Left lung (tissue), 10 donors: Measurements from ENCODE around the gene MIER2. TPM values are rescaled to one million over a fixed set of nuclear protein-coding genes. Genes with fewer than 3 reads are reported as not detected.

ENCODE experiments used
- ATAC-seq: fragments of 200-7000 bp; cut with Tn5 transposase; one replicate; pipeline ENCODE4 v1.9.1; 2020; ENCODE audit warnings: moderate library complexity
- DNase-seq, 4 donors: peaks; one replicate each; pipeline ENCODE4 v3.0.0-alpha.2; 2013 to 2020
- H3K27ac ChIP-seq, 2 donors: fragments of 200-600 bp; sonication (generic) in 1 of 2; one replicate each; pipeline versions ENCODE4 v1.5.0 to v1.8.0; 2020 to 2021
- H3K27me3 ChIP-seq, 2 donors: fragments of 200-600 bp; sonication (generic) in 1 of 2; one replicate each; pipeline versions ENCODE4 v1.5.0 to v1.8.0; 2020 to 2021
- H3K36me3 ChIP-seq, 2 donors: fragments of 200-600 bp; sonication (generic) in 1 of 2; one replicate each; pipeline versions ENCODE4 v1.5.0 to v1.8.0; 2020 to 2021
- H3K4me1 ChIP-seq, 2 donors: fragments of 200-600 bp; one replicate each; pipeline ENCODE4 v1.8.0; 2021
- H3K4me3 ChIP-seq, 2 donors: fragments of 200-600 bp; sonication (generic) in 1 of 2; one replicate each; pipeline versions ENCODE4 v1.5.0 to v1.8.0; 2020 to 2021; ENCODE audit warnings: mild to moderate bottlenecking in 1 of 2
- H3K9me3 ChIP-seq, 2 donors: fragments of 200-600 bp; sonication (generic) in 1 of 2; one replicate each; pipeline versions ENCODE4 v1.5.0 to v1.8.0; 2020 to 2021
- CTCF ChIP-seq, 2 donors: fragments of 200-600 bp; sonication (generic) in 1 of 2; IDR thresholded peaks; one replicate each; pipeline versions ENCODE4 v1.5.0 to v1.8.0; 2021; ENCODE audit warnings: antibody characterized with exemption in 2 of 2
- intact Hi-C, 2 donors: fragments of 100-400 bp; cut with DNase I; formaldehyde crosslinking; loops; one replicate each; pipeline versions ENCODE4 v1.11.2 to v1.14.2; 2022
- polyA plus RNA-seq, 6 donors: library from polyadenylated mRNA; unstranded; fragments of 120-200 nt; gene quantifications; one replicate each; pipeline ENCODE4 v1.2.1, GENCODE V29; 2013; ENCODE audit not compliant: insufficient read length in 6 of 6
- total RNA-seq, 2 donors: library from RNA; stranded (reverse); fragmentation: NEBNext Ultra II Directional; extraction: Animal tissue kit (Norgen Biotek cat#: 25700); gene quantifications; one replicate each; pipeline ENCODE4 v1.2.1, GENCODE V29; 2021
- donor health status: DM: no; HTN: yes; CAD: no.
- donor health status: DM: no; HTN: no; CAD: no.

The MIER2 gene
- total and polyA plus RNA-seq, 8 donors: 20.3 to 41.6 (median 26.8) TPM

DNA sequence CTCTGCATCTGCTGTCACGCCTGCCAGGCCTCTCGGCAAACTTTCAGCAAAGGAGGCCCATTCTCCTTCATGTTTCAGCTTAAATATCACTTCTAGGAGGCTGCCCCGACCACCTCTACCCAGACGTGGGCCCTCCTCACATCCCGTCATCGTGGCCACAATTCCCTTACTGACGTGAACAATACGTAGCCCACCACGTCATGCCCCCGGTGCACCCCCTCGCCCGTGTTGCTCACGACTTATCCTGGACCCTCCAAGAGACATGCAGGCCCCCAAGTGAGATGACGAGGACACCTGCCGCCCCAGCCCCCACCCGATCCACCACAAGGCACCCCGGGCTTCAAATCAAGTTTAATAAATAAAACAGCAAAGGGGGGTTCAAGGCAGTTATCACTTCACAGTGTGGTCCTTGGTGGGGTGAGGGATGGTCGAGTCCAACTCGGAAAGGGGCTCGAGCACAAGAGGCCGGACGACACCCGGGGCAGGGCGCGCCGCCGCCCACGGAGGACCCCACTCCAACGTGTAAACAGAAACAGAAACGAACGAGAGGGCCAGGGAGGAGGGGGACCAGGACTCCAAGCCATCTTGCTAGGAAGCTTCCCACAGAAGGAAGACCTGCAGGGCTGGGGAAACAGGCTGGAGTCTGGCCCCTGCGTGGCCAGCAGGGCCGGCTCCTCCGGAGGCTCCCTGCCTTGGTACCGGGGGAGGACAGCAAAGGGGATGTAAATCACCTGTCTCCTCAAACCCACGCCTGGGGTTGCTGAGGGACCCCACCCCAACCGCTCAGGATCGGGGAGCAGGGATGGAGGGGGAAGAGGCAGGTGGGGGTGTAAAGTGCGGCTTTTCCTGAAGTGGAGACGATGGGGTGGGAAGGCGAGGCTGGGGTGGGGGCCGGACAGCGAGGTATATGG is 39.1 kb downstream of the MIER2 start:
- no peak for TF ChIP-seq CTCF (IDR thresholded peaks at IDR 0.05)
- Histone ChIP-seq H3K36me3 (peaks cover 0 to 55% of the 10 kb centered on the region in 2 donors), H3K4me1 (no peaks in the 10 kb centered on the region), H3K27me3 (no peaks in the 10 kb centered on the region), H3K27ac (no peak overlapping the region), H3K9me3 (no peaks in the 10 kb centered on the region), H3K4me3 (no peak overlapping the region)
- intact Hi-C loops: no loop called here
- DNase-seq: peak in 1 of 4 donors; percentile 71
- ATAC-seq: no peak

- H3K4me1 ChIP-seq: peaks cover 8 to 32% of the 10 kb centered on the region in 2 donors
- TF ChIP-seq CTCF (IDR thresholded peaks at IDR 0.05): no peak
- intact Hi-C loops: no loop called here
- H3K9me3 ChIP-seq: no peaks in the 10 kb centered on the region
- no peaks in the 10 kb centered on the region for H3K36me3 ChIP-seq
- peaks cover 34 to 44% of the 10 kb centered on the region in 2 donors for H3K27me3 ChIP-seq
- ATAC-seq (peak; percentile 54), DNase-seq (peak in 2 of 4 donors; percentile 66 to 76)
- no peak overlapping the region for H3K4me3 ChIP-seq
- H3K27ac ChIP-seq: peak overlapping the region in 1 of 2 donors; percentile 21
These were observed 47.9 kb downstream of the MIER2 start for GRCh38 chr19:296476-297225.

- Histone ChIP-seq H3K36me3 (no peaks in the 10 kb centered on the region), H3K9me3 (no peaks in the 10 kb centered on the region), H3K27me3 (peaks cover 38 to 51% of the 10 kb centered on the region in 2 donors), H3K4me1 (peaks cover 8 to 32% of the 10 kb centered on the region in 2 donors), H3K27ac (peak overlapping the region in 1 of 2 donors; percentile 21), H3K4me3 (no peak overlapping the region)
- ATAC-seq: no peak
- intact Hi-C loops: no loop called here
- TF ChIP-seq CTCF (IDR thresholded peaks at IDR 0.05): no peak
- DNase-seq: peak in 1 of 4 donors; percentile 37
These were observed 48.8 kb downstream of the MIER2 start for GRCh38 chr19:295687-296370.

DNA sequence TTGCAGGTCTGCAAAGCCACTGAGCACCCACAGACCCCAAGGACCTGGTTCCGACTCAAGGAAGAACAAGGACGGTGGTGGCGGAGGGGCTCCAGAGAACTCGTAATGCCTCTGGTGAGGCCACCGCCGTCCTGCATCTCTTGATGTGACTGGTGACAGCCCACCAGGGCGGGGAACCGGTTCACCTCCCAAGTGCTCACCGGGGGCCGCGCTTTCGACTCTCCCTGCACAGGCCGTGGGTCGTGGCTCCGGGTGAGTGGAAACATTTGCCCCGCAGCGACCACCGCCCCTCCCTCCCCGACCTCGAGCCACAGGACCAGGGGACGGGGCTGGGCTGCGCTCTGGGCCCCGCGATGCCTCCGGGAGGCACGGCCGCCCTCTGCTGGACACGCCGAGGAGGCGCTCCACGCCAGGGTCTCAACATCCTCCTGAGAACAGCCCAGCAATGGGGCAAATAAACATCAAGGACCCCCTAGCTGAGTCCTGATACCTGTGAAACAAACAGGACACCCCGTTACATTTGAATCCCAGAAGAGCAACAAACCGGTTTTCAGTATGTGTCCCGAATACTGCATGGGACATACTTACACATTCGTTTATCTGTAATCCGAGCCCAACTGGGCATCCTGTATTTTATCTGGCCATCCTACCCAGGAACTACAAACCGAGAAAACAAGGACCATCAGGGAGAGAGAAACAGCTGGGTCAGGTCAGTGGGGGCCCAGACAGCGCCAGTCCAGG is 49.5 kb downstream of the MIER2 start:
- peak; percentile 69 to 74 for TF ChIP-seq CTCF (IDR thresholded peaks at IDR 0.05)
- Histone ChIP-seq H3K9me3 (no peaks in the 10 kb centered on the region), H3K36me3 (no peaks in the 10 kb centered on the region), H3K4me3 (no peak overlapping the region), H3K4me1 (peaks cover 10 to 39% of the 10 kb centered on the region in 2 donors), H3K27me3 (peaks cover 46 to 58% of the 10 kb centered on the region in 2 donors), H3K27ac (peak overlapping the region in 1 of 2 donors; percentile 21)
- ATAC-seq (peak; percentile 83), DNase-seq (peak in 2 of 4 donors; percentile 32 to 86)
- intact Hi-C loops: no loop called here
